ENCODE data around the gene NPAS3. TPM values are rescaled to one million over a fixed set of nuclear protein-coding genes. Genes with fewer than 3 reads are reported as not detected.

NPAS3 gene
- total and polyA plus RNA-seq, 2 of the 8 experiments (the other 6 are each of a cell fraction or from before 2014, with no cell fraction given), result 0.11 to 0.60 TPM

- Histone ChIP-seq H3K79me2 (ENCODE audit: control insufficient read depth in 1 of 2, insufficient read depth in 2 of 2, low read length in 2 of 2) (no peaks in the 10 kb centered on the region), H2BK5ac (ENCODE audit: low read depth, low read length) (no peak overlapping the region), H2BK12ac (ENCODE audit: low read depth, low read length) (no peak overlapping the region), H3K27me3 (replicated peaks in 1 of 4; ENCODE audit: control insufficient read depth in 3 of 4, extremely low read depth in 1 of 4, insufficient read depth in 3 of 4, low read length in 3 of 4) (no peaks in the 10 kb centered on the region), H4K8ac (ENCODE audit: extremely low read depth, insufficient read depth, low read length) (no peak overlapping the region), H3K79me1 (ENCODE audit: low read depth, low read length) (no peaks in the 10 kb centered on the region), H3K4me1 (replicated peaks in 1 of 4; ENCODE audit: control insufficient read depth in 3 of 4, insufficient read depth in 4 of 4, low read length in 3 of 4) (peaks cover 4 to 8% (median 6%) of the 10 kb centered on the region in 4 experiments; a peak in 5 of 7 replicates), H3K9me3 (ENCODE audit: insufficient read depth in 2 of 2, low read depth in 1 of 2, low read length in 1 of 2) (no peaks in the 10 kb centered on the region), H3K4me3 (ENCODE audit: extremely low read depth in 1 of 4, insufficient read depth in 2 of 4, low read depth in 3 of 4, low read length in 4 of 4) (no peak overlapping the region), H2BK15ac (ENCODE audit: low read length) (0 out of 2 replicates have a peak overlapping the region, but pooled peaks have one; percentile 4), H3K9ac (replicated peaks in 1 of 4; ENCODE audit: extremely low read depth in 1 of 4, low read depth in 3 of 4, low read length in 3 of 4) (no peak overlapping the region), H3K14ac (ENCODE audit: insufficient read length) (no peak overlapping the region), H2BK20ac (ENCODE audit: low read length) (no peak overlapping the region), H3K23ac (ENCODE audit: insufficient read length) (no peak overlapping the region), H3K36me3 (ENCODE audit: control insufficient read depth in 2 of 4, insufficient read depth in 4 of 4, low read length in 3 of 4) (no peaks in the 10 kb centered on the region), H4K91ac (replicated peaks; ENCODE audit: insufficient read length, low read length) (no peak overlapping the region), H3K56ac (replicated peaks; ENCODE audit: insufficient read length, low read depth, low read length) (no peak overlapping the region), H3K18ac (ENCODE audit: extremely low read depth, low read length) (no peak overlapping the region), H2BK120ac (replicated peaks; ENCODE audit: low read depth, low read length) (no peak overlapping the region), H3K27ac (ENCODE audit: low read depth, low read length) (no peak overlapping the region), H2AFZ (ENCODE audit: low read length) (0 out of 2 replicates have a peak overlapping the region, but pooled peaks have one; percentile 13), H4K5ac (ENCODE audit: insufficient read length, low read depth, low read length) (no peak overlapping the region), H4K20me1 (replicated peaks in 1 of 2; ENCODE audit: control insufficient read depth in 1 of 2, insufficient read depth in 2 of 2, low read length in 2 of 2) (no peaks in the 10 kb centered on the region), H3K4me2 (ENCODE audit: insufficient read depth in 1 of 2, low read depth in 2 of 2, low read length in 2 of 2) (no peak overlapping the region), H2AK5ac (ENCODE audit: low read depth, low read length) (no peak overlapping the region), H3K4ac (replicated peaks; ENCODE audit: insufficient read length, low read depth, low read length) (no peak overlapping the region), H3K23me2 (ENCODE audit: low read depth, low read length) (no peaks in the 10 kb centered on the region; the same call in 1 of the 2 replicates)
- CTCF ChIA-PET (ENCODE audit: partially characterized antibody), result interaction anchor here (0.6 to 7.2 kb wide), 8 partner anchors 10 to 824 kb away, joined by 3 to 80 read pairs (median 14); no protein-coding TSS in a partner anchor
- no peak for DNase-seq (ENCODE audit: low read depth in 1 of 2, low spot score in 2 of 2)
- TF ChIP-seq, protein P1, sequence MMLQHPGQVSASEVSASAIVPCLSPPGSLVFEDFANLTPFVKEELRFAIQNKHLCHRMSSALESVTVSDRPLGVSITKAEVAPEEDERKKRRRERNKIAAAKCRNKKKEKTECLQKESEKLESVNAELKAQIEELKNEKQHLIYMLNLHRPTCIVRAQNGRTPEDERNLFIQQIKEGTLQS (IDR thresholded peaks at IDR 0.05; ENCODE audit: insufficient read depth, low read depth, low read length), result no peak
- POLR2A ChIA-PET (ENCODE audit: partially characterized antibody), result no interaction called here
- no peak for FAIRE-seq
- 90% methylated on average over 7 of the region's 7 CpGs; no CpG with 5 or more reads in 1 of the 2 experiments for WGBS, 2 experiments (ENCODE audit: extremely low coverage in 1 of 2, insufficient coverage in 1 of 2, insufficient read length in 1 of 2, insufficient replicate concordance in 2 of 2, low coverage in 1 of 2, low lambda C conversion rate in 2 of 2, missing lambda C conversion rate in 1 of 2)
Measured at GRCh38 chr14:33850826-33851225, 912.1 kb downstream of the NPAS3 start.

All from H1 (cell line).